ENCODE measurements around the gene SNX8. TPM values are rescaled to one million over a fixed set of nuclear protein-coding genes. Genes with fewer than 3 reads are reported as not detected.

SNX8 gene
- total RNA-seq, 3 donors from 2014 or later = 8.8 to 32.3 (median 20.3) TPM

GRCh38 chr7:2242541-2243429 is 71.5 kb downstream of the SNX8 start:
- Histone ChIP-seq H3K27ac (peak overlapping the region; percentile 50 to 57), H3K4me1 (peaks cover 0 to 12% of the 10 kb centered on the region in 2 donors), H3K4me3 (peak overlapping the region; percentile 83 to 89 (median 83)), H3K27me3 (no peaks in the 10 kb centered on the region), H3K36me3 (no peaks in the 10 kb centered on the region), H3K9me3 (no peaks in the 10 kb centered on the region)
- TF ChIP-seq POLR2AphosphoS5 (IDR thresholded peaks at IDR 0.05) (no peak), CTCF (IDR thresholded peaks at IDR 0.05) (no peak), POLR2A (IDR thresholded peaks at IDR 0.05) (no peak)
- DNase-seq (ENCODE audit: low spot score in 2 of 2) = no peak
- intact Hi-C loops (cut with DNase I; ENCODE audit: low total_unique reads) = loop anchor here (10.0 kb wide), 2 partner anchors 102 to 372 kb away; no protein-coding TSS in a partner anchor

GRCh38 chr7:2241580-2242540 is 72.4 kb downstream of the SNX8 start, which contains the start of the genes MRM2 and NUDT1:
Gene MRM2 (minus strand): TSS chr7:2242205. CDS start chr7:2242169, 36 bp downstream.
Gene NUDT1 (plus strand): TSS chr7:2242226. CDS start chr7:2244575, 2,349 bp downstream.
- H3K9me3 ChIP-seq = no peaks in the 10 kb centered on the region
- no peaks in the 10 kb centered on the region for H3K27me3 ChIP-seq
- TF ChIP-seq POLR2AphosphoS5 (IDR thresholded peaks at IDR 0.05) (peak; percentile 68 to 71 (median 68)), CTCF (IDR thresholded peaks at IDR 0.05) (no peak)
- peak; percentile 70 to 80 for DNase-seq (ENCODE audit: low spot score in 2 of 2)
- peaks cover 0 to 12% of the 10 kb centered on the region in 2 donors for H3K4me1 ChIP-seq
- H3K27ac ChIP-seq = peak within 1 kb of the TSS; percentile 50 to 57
- peak within 1 kb of the TSS; percentile 83 to 89 (median 83) for H3K4me3 ChIP-seq
- H3K36me3 ChIP-seq = no peaks in the 10 kb centered on the region
- intact Hi-C loops (cut with DNase I; ENCODE audit: low total_unique reads) = loop anchor here (10.0 kb wide), 2 partner anchors 103 to 373 kb away; no protein-coding TSS in a partner anchor

GRCh38 chr7:2239242-2239641 is 75.0 kb downstream of the SNX8 start:
- no peak for TF ChIP-seq POLR2A (IDR thresholded peaks at IDR 0.05)
- TF ChIP-seq CTCF (IDR thresholded peaks at IDR 0.05) = no peak
- no peak for TF ChIP-seq POLR2AphosphoS5 (IDR thresholded peaks at IDR 0.05)
- H3K4me1 ChIP-seq = peaks cover 0 to 12% of the 10 kb centered on the region in 2 donors
- no peaks in the 10 kb centered on the region for H3K27me3 ChIP-seq
- H3K4me3 ChIP-seq = no peak overlapping the region
- DNase-seq (ENCODE audit: low spot score in 2 of 2) = no peak
- no peaks in the 10 kb centered on the region for H3K9me3 ChIP-seq
- H3K36me3 ChIP-seq = no peaks in the 10 kb centered on the region
- intact Hi-C loops (cut with DNase I; ENCODE audit: low total_unique reads) = no loop called here
- no peak overlapping the region for H3K27ac ChIP-seq

- DNase-seq (ENCODE audit: low spot score in 2 of 2) = peak in 1 of 2 donors; percentile 32
- TF ChIP-seq POLR2A (IDR thresholded peaks at IDR 0.05) (no peak), POLR2AphosphoS5 (IDR thresholded peaks at IDR 0.05) (no peak), CTCF (IDR thresholded peaks at IDR 0.05) (no peak)
- H3K27ac ChIP-seq = peak overlapping the region in 1 of 2 donors; percentile 58
- no peaks in the 10 kb centered on the region for H3K27me3 ChIP-seq
- intact Hi-C loops (cut with DNase I; ENCODE audit: low total_unique reads) = no loop called here
- no peak overlapping the region for H3K4me3 ChIP-seq
- H3K4me1 ChIP-seq = peaks cover 0 to 12% of the 10 kb centered on the region in 2 donors
- no peaks in the 10 kb centered on the region for H3K9me3 ChIP-seq
- H3K36me3 ChIP-seq = no peaks in the 10 kb centered on the region
Observed at GRCh38 chr7:2237109-2237602, 77.1 kb downstream of the SNX8 start.
